NB4 (cell line): Measurements from ENCODE around the gene UGT1A7.

Source experiments
- DNase-seq: peaks from one replicate; pipeline ENCODE4 v3.0.0; 2010; ENCODE audit warnings: low read depth
- H3K4me3 ChIP-seq: one replicate; pipeline ENCODE4 v1.5.1; 2011; ENCODE audit warnings: mild to moderate bottlenecking, low read depth, low read length, moderate library complexity
- MYC ChIP-seq: IDR thresholded peaks from 2 replicates; pipeline ENCODE4 v1.6.1; 2011; ENCODE audit warnings: low read depth, low read length
- POLR2A ChIP-seq: IDR thresholded peaks from 2 replicates; pipeline ENCODE4 v1.6.1; 2011; ENCODE audit warnings: mild to moderate bottlenecking; ENCODE audit not compliant: insufficient read length; ENCODE audit errors: extremely low read depth
- TF ChIP-seq, protein P1 (sequence below): IDR thresholded peaks from one replicate; pipeline ENCODE4 v1.5.1; 2012; ENCODE audit warnings: low read depth, low read length
- TF ChIP-seq, protein P2 (sequence below): IDR thresholded peaks from 2 replicates; pipeline ENCODE4 v1.6.1; 2011; ENCODE audit warnings: low read depth, low read length

Gene UGT1A7

DNA sequence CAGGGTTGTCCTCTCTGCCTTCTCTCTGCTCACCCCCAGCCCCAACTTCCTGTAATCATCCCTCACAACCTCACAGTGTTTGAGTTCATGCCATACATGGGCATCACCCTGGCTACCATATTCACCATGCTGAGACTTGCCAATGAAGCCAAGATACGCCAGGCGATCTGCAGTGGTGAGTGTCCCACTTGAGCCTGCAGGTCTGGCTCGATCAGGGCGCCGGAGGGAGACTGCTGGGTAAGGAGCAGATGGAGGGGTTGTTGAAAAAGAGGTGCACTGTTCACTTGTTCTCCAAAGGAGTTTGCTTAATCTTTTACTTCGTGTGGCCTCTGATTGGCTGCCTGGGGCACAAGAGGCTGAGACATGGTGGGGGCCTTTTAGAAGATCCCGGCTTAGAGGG lies 111.0 kb downstream of the UGT1A7 start:
- no peak overlapping the region for H3K4me3 ChIP-seq
- TF ChIP-seq MYC: no peak
- TF ChIP-seq, protein P1, sequence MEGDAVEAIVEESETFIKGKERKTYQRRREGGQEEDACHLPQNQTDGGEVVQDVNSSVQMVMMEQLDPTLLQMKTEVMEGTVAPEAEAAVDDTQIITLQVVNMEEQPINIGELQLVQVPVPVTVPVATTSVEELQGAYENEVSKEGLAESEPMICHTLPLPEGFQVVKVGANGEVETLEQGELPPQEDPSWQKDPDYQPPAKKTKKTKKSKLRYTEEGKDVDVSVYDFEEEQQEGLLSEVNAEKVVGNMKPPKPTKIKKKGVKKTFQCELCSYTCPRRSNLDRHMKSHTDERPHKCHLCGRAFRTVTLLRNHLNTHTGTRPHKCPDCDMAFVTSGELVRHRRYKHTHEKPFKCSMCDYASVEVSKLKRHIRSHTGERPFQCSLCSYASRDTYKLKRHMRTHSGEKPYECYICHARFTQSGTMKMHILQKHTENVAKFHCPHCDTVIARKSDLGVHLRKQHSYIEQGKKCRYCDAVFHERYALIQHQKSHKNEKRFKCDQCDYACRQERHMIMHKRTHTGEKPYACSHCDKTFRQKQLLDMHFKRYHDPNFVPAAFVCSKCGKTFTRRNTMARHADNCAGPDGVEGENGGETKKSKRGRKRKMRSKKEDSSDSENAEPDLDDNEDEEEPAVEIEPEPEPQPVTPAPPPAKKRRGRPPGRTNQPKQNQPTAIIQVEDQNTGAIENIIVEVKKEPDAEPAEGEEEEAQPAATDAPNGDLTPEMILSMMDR: no peak
- TF ChIP-seq POLR2A: no peak
- TF ChIP-seq, protein P2, sequence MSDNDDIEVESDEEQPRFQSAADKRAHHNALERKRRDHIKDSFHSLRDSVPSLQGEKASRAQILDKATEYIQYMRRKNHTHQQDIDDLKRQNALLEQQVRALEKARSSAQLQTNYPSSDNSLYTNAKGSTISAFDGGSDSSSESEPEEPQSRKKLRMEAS: no peak

DNA sequence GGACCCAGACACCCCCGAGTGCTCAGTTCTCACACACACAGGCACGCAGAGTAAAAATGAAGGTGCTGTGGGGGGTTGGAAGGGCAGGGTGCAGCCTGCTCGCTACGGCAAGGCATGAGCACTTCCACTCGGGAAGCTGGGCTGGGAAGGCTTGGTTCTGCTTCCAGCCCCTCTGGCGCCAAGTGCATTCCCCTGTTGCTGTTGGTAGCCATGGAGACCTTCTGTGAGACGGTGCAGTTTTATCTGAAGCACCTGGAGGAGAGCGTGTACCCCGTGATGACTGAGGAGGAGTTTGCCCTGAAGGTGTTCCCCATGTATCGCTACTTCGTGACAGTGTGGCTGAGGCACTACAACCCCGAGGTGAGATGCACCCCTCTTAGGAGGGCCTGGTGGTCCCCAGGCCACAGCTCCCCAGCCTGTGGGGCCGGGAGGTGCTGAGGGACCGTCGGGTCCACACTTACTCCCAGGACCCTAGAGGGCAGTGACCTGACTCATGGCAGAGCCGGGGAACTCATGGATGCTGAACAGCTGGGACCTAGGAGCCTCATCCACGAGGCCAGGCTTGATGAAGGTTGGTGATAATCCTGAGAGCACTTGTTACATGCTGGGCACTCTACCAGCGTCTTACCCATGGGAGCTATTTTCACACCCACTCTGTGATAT lies 111.9 kb downstream of the UGT1A7 start:
- DNase-seq: no peak
- TF ChIP-seq MYC (no peak), POLR2A (no peak)
- TF ChIP-seq, protein P2: no peak
- TF ChIP-seq, protein P1: no peak
- H3K4me3 ChIP-seq: no peak overlapping the region

More for the DNA sequence above, 111.0 kb downstream of the UGT1A7 start:
- no peak for DNase-seq

DNA sequence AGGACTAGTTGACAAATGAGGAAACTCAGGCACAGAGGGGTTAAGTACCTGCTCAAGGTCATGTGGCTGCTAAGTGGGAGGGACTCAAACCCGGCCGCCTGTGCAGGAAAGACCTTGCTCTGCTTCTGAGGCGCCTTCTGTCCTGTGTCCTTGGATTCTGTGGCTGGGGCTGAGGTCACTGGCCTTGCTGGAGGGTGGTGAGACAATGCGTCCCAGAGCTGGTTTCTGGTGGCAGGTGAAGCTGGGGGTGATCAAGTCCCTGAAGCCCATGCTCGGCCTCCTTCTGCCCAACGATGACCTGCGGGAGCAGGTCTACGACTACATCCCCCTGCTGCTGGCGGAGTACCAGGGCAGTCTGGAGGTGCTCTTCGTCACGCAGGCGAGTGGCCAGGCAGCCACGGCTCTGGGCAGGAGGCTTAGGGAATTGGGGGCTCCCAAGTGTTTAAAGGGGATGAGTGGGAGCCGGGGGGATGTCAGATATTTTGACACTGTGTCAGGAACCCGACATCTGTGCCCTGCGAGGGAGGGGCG lies 112.5 kb downstream of the UGT1A7 start:
- TF ChIP-seq MYC (no peak), POLR2A (no peak)
- TF ChIP-seq, protein P2: no peak
- TF ChIP-seq, protein P1: no peak
- DNase-seq: no peak
- H3K4me3 ChIP-seq: no peak overlapping the region

DNA sequence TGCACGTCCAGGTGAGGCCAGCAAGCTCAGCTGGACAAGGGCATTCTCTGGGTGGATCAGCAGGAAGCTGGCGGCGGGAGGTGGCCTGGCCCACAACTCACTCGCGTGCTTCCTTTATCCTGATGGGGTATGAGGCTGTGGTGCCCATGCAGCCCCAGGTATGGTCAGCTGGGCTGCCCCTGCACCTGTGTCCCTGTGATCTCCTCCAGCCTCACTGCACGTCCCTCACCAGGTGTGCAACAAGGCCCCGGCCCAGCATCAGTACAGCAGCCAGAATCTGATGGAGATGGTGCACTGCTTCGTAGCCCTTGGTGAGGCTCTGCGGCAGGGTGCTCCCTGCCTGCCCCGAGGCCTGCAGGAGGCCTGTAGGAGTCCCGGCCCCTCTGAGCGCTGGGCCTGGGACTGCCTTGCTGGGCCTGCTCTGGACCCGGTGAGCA lies 114.1 kb downstream of the UGT1A7 start:
- no peak for DNase-seq
- no peak overlapping the region for H3K4me3 ChIP-seq
- TF ChIP-seq, protein P1: no peak
- no peak for TF ChIP-seq MYC
- TF ChIP-seq, protein P2: no peak
- no peak for TF ChIP-seq POLR2A

DNA sequence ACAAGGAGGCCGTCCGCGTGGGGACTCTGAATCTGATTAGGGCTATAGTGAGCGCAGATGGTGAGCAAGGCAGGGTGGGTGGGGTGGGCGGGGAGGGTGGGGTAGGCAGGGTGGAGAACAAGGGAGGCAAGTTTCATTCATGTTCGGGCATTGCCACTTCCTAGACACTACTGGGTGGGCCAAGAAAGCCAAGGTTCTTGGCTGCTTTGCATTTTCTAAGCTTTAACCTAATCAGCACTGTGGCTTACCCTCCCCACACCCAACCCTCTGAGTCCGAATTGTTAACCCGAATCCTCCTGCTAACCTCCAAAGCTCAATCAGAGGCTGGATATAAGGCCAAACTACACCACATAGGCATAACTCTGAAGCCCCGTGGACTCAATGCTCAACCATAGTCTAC lies 114.6 kb downstream of the UGT1A7 start:
- TF ChIP-seq, protein P1: no peak
- no peak for TF ChIP-seq MYC
- TF ChIP-seq, protein P2: no peak
- no peak for TF ChIP-seq POLR2A
- no peak overlapping the region for H3K4me3 ChIP-seq
- no peak for DNase-seq
